IMR-90 (cell line): ENCODE results near the gene CA7. TPM values are rescaled to one million over a fixed set of nuclear protein-coding genes. Genes with fewer than 3 reads are reported as not detected.

ENCODE experiments used
- ATAC-seq: fragments of 200-7000 bp; cut with Tn5 transposase; 2 replicates; pipeline ENCODE4 v1.9.1; 2020; ENCODE audit warnings: low read depth, mild to moderate bottlenecking, moderate library complexity
- BruUV-seq: library from RNA; stranded (reverse); fragments of 400-500 nt; replicated peaks from 2 replicates; lab custom pipeline; 2021; lab: Mats Ljungman, UMichigan
- CTCF ChIA-PET: fragments of 300-600 bp; formaldehyde crosslinking; extraction: SDS; loops from one replicate; lab custom pipeline; 2021; ENCODE audit warnings: antibody characterized with exemption; lab: Yijun Ruan, JAX
- POLR2A ChIA-PET: fragments of 300-600 bp; sonication (Branson Sonifier 250); formaldehyde crosslinking; loops from one replicate; lab custom pipeline; 2022; ENCODE audit warnings: antibody characterized with exemption; ENCODE audit not compliant: unreplicated experiment; lab: Charles Lee
- DNase-seq: peaks from one replicate; pipeline ENCODE4 v3.0.0; 2013
- H2AFZ ChIP-seq: replicated peaks from 2 replicates; pipeline ENCODE3; 2013; ENCODE audit warnings: low read length, mild to moderate bottlenecking; ENCODE audit not compliant: poor library complexity
- H2AK5ac ChIP-seq: 2 replicates; pipeline ENCODE4 v1.6.1; 2013; ENCODE audit warnings: low read depth, low read length, inconsistent platforms
- H2AK9ac ChIP-seq: replicated peaks from 2 replicates; pipeline ENCODE3; 2013; ENCODE audit warnings: mild to moderate bottlenecking, low read depth, low read length, moderate library complexity; ENCODE audit not compliant: poor library complexity
- H2BK120ac ChIP-seq: 2 replicates; pipeline ENCODE4 v1.6.1; 2013; ENCODE audit warnings: low read depth, low read length, inconsistent platforms
- H2BK15ac ChIP-seq: 3 replicates; pipeline ENCODE4 v1.6.1; 2013; ENCODE audit warnings: low read depth, low read length, inconsistent platforms
- H2BK20ac ChIP-seq: 2 replicates; pipeline ENCODE4 v1.6.1; 2013; ENCODE audit warnings: low read depth, mild to moderate bottlenecking, inconsistent platforms, low read length, moderate library complexity
- H2BK5ac ChIP-seq: 2 replicates; pipeline ENCODE4 v1.6.1; 2013; ENCODE audit warnings: mild to moderate bottlenecking, low read depth, low read length, inconsistent platforms; ENCODE audit not compliant: poor library complexity, severe bottlenecking
- H3K14ac ChIP-seq: replicated peaks from 2 replicates; pipeline ENCODE4 v1.6.1; 2013; ENCODE audit warnings: low read depth, low read length, inconsistent platforms
- H3K18ac ChIP-seq: 2 replicates; pipeline ENCODE4 v1.6.1; 2013; ENCODE audit warnings: low read depth, low read length, control low read depth
- H3K23ac ChIP-seq: 2 replicates; pipeline ENCODE4 v1.6.1; 2013; ENCODE audit warnings: low read depth, low read length, inconsistent platforms
- H3K27ac ChIP-seq: 2 replicates; pipeline ENCODE4 v1.5.1; 2013; ENCODE audit warnings: mild to moderate bottlenecking, control low read depth, low read length; ENCODE audit not compliant: insufficient read depth
- H3K27me3 ChIP-seq: 2 replicates; pipeline ENCODE4 v1.6.1; 2013; ENCODE audit warnings: low read length; ENCODE audit not compliant: control insufficient read depth, insufficient read depth
- H3K36me3 ChIP-seq: 2 replicates; pipeline ENCODE4 v1.6.1; 2013; ENCODE audit warnings: low read length, mixed read lengths; ENCODE audit not compliant: control insufficient read depth, insufficient read depth
- H3K4ac ChIP-seq: 2 replicates; pipeline ENCODE4 v1.6.1; 2013; ENCODE audit warnings: low read depth, low read length, inconsistent platforms
- H3K4me1 ChIP-seq: 2 replicates; pipeline ENCODE4 v1.6.1; 2013; ENCODE audit warnings: low read length, mixed read lengths; ENCODE audit not compliant: control insufficient read depth, insufficient read depth
- H3K4me2 ChIP-seq: 2 replicates; pipeline ENCODE4 v1.6.1; 2013; ENCODE audit warnings: low read depth, mild to moderate bottlenecking, control low read depth, low read length, moderate library complexity
- H3K4me3 ChIP-seq: 2 replicates; pipeline ENCODE4 v1.5.1; 2013; ENCODE audit warnings: low read depth, mild to moderate bottlenecking, control low read depth, low read length, moderate library complexity; ENCODE audit not compliant: insufficient read depth
- H3K56ac ChIP-seq: 2 replicates; pipeline ENCODE4 v1.6.1; 2013; ENCODE audit warnings: low read length, inconsistent platforms; ENCODE audit not compliant: insufficient read depth; ENCODE audit errors: extremely low read depth
- H3K79me1 ChIP-seq, 2 experiments: 2 replicates each; pipeline ENCODE4 v1.6.1; 2013; ENCODE audit warnings: low read length in 2 of 2, inconsistent platforms in 1 of 2, low read depth in 1 of 2
- H3K9ac ChIP-seq: 2 replicates; pipeline ENCODE4 v1.6.1; 2013; ENCODE audit warnings: low read depth, low read length, control low read depth
- H3K9me1 ChIP-seq: 2 replicates; pipeline ENCODE4 v1.6.1; 2013; ENCODE audit warnings: low read length, inconsistent platforms; ENCODE audit not compliant: insufficient read depth
- H3K9me3 ChIP-seq: 2 replicates; pipeline ENCODE4 v1.6.1; 2013; ENCODE audit warnings: low read length; ENCODE audit not compliant: control insufficient read depth, insufficient read depth
- H4K20me1 ChIP-seq: 2 replicates; pipeline ENCODE4 v1.6.1; 2013; ENCODE audit warnings: low read length, inconsistent platforms; ENCODE audit not compliant: insufficient read depth
- H4K5ac ChIP-seq: 2 replicates; pipeline ENCODE4 v1.6.1; 2013; ENCODE audit warnings: mild to moderate bottlenecking, low read depth, low read length, control low read depth
- H4K8ac ChIP-seq, 2 experiments: 2 replicates each; pipeline ENCODE4 v1.6.1; 2013; ENCODE audit warnings: low read depth in 2 of 2, low read length in 2 of 2, control low read depth in 1 of 2, inconsistent platforms in 1 of 2
- H4K91ac ChIP-seq: 2 replicates; pipeline ENCODE4 v1.6.1; 2013; ENCODE audit warnings: low read depth, low read length, inconsistent platforms; ENCODE audit not compliant: insufficient read depth
- BHLHE40 ChIP-seq: fragments of 150-350 bp; IDR thresholded peaks from 2 replicates; pipeline ENCODE4 v1.6.1; 2016; ENCODE audit warnings: mild to moderate bottlenecking, low read depth, low read length
- CHD1 ChIP-seq: IDR thresholded peaks from 2 replicates; pipeline ENCODE4 v1.6.1; 2012; ENCODE audit warnings: low read depth, low read length, improper control_type of control experiment
- ELK1 ChIP-seq: fragments of 150-350 bp; IDR thresholded peaks from 2 replicates; pipeline ENCODE4 v1.6.1; 2016; ENCODE audit warnings: low read depth, mild to moderate bottlenecking, low read length, moderate library complexity, borderline replicate concordance
- FOS ChIP-seq: fragments of 150-350 bp; IDR thresholded peaks from 2 replicates; pipeline ENCODE4 v1.6.1; 2016; ENCODE audit warnings: low read depth, low read length
- MAFK ChIP-seq: IDR thresholded peaks from 2 replicates; pipeline ENCODE4 v1.6.1; 2012; ENCODE audit warnings: low read depth, low read length, improper control_type of control experiment
- MAZ ChIP-seq: IDR thresholded peaks from 2 replicates; pipeline ENCODE4 v1.6.1; 2012; ENCODE audit warnings: low read depth, mild to moderate bottlenecking, low read length, improper control_type of control experiment, moderate library complexity, borderline replicate concordance
- MXI1 ChIP-seq: IDR thresholded peaks from 2 replicates; pipeline ENCODE4 v1.6.1; 2012; ENCODE audit warnings: low read depth, mild to moderate bottlenecking, low read length, moderate library complexity, borderline replicate concordance
- POLR2A ChIP-seq: IDR thresholded peaks from 2 replicates; pipeline ENCODE4 v1.6.1; 2012; ENCODE audit warnings: mild to moderate bottlenecking, low read depth, low read length
- RAD21 ChIP-seq: IDR thresholded peaks from 2 replicates; pipeline ENCODE4 v1.6.1; 2012; ENCODE audit warnings: low read length, improper control_type of control experiment
- RCOR1 ChIP-seq: IDR thresholded peaks from 2 replicates; pipeline ENCODE4 v1.6.1; 2012; ENCODE audit warnings: mild to moderate bottlenecking, low read length, improper control_type of control experiment; ENCODE audit not compliant: insufficient replicate concordance
- RFX5 ChIP-seq: IDR thresholded peaks from 2 replicates; pipeline ENCODE4 v1.8.0; 2012; ENCODE audit warnings: low read depth, mild to moderate bottlenecking, low read length, moderate library complexity
- SMC3 ChIP-seq: fragments of 150-350 bp; IDR thresholded peaks from 2 replicates; pipeline ENCODE4 v1.6.1; 2016; ENCODE audit warnings: low read depth, mild to moderate bottlenecking, antibody characterized with exemption, low read length, moderate library complexity
- WGBS, 2 experiments: methylation state at CpG; one replicate each; pipeline versions ENCODE4 v1.1.5 to v1.1.7; 2013; ENCODE audit warnings: missing lambda C conversion rate in 2 of 2; ENCODE audit not compliant: insufficient read length in 1 of 2; ENCODE audit errors: extremely low coverage in 2 of 2; 5-methylcytosine and 5-hydroxymethylcytosine counted together
- dilution Hi-C: fragments of 300-500 bp; cut with HindIII; formaldehyde crosslinking; loops from one replicate; pipeline ENCODE4 v1.14.3; 2018; ENCODE audit warnings: low sequenced_read_pairs; ENCODE audit not compliant: unreplicated experiment
- in situ Hi-C: fragments of 300-500 bp; cut with MboI; formaldehyde crosslinking; loops from 3 replicates; pipeline ENCODE4 v1.14.3; 2019; ENCODE audit warnings: low sequenced_read_pairs, inconsistent platforms, mixed read lengths
- intact Hi-C: fragments of 100-400 bp; cut with micrococcal nuclease; formaldehyde crosslinking; loops from 2 replicates; pipeline ENCODE4 v1.10.0; 2022
- polyA plus RNA-seq, 3 experiments: library from polyadenylated mRNA; depleted of rRNA; stranded (reverse); fragments of >200 nt; gene quantifications; 2 replicates each; pipeline ENCODE4 v1.2.3, GENCODE V29; 2012; ENCODE audit warnings: low replicate concordance in 1 of 3
- total RNA-seq: library from RNA; depleted of rRNA; stranded (reverse); fragments of >200 nt; gene quantifications from 2 replicates; pipeline ENCODE4 v1.2.3, GENCODE V29; 2012
- TF ChIP-seq, protein P1 (sequence below): fragments of 150-350 bp; IDR thresholded peaks from 2 replicates; pipeline ENCODE4 v1.6.1; 2017; ENCODE audit warnings: mild to moderate bottlenecking, antibody characterized with exemption, low read length, low read depth

Gene CA7
- total and polyA plus RNA-seq, 2 of the 4 experiments (the other 2 are of a cell fraction): not detected

- Histone ChIP-seq H2BK5ac (no peak overlapping the region), H2BK15ac (no peak overlapping the region), H3K4me3 (no peak overlapping the region), H3K27me3 (peaks cover 55% of the 10 kb centered on the region), H4K5ac (no peak overlapping the region), H3K9ac (no peak overlapping the region), H2AFZ (no peak overlapping the region), H3K9me3 (no peaks in the 10 kb centered on the region), H4K20me1 (no peaks in the 10 kb centered on the region), H4K91ac (no peak overlapping the region), H3K14ac (no peak overlapping the region), H3K9me1 (0 out of 2 replicates have a peak, but pooled peaks cover 3% of the 10 kb centered on the region), H3K23ac (no peak overlapping the region), H2AK5ac (no peak overlapping the region), H3K18ac (no peak overlapping the region), H4K8ac (no peak overlapping the region), H2AK9ac (no peak overlapping the region), H2BK120ac (no peak overlapping the region), H3K27ac (no peak overlapping the region), H3K4ac (no peak overlapping the region), H3K4me2 (no peak overlapping the region), H3K79me1 (no peaks in the 10 kb centered on the region), H2BK20ac (no peak overlapping the region), H3K56ac (no peak overlapping the region), H3K4me1 (no peaks in the 10 kb centered on the region; the same call in 1 of the 2 replicates), H3K36me3 (no peaks in the 10 kb centered on the region)
- ChIA-PET CTCF (interaction anchor here (3.0 kb wide), 1 partner anchor 10 kb away, joined by 13 read pairs; the partner anchor contains the start of gene NAE1), POLR2A (no interaction called here)
- intact Hi-C loops (no loop called here), dilution Hi-C loops (no loop called here), in situ Hi-C loops (no loop called here)
- ATAC-seq (no peak), DNase-seq (no peak)
- no TSS peak for BruUV-seq
- no CpG with 5 or more reads among the region's 3 CpGs for WGBS, 2 experiments
- TF ChIP-seq MXI1 (no peak), BHLHE40 (no peak), RFX5 (no peak), RAD21 (no peak), RCOR1 (no peak), MAFK (no peak), MAZ (no peak), ELK1 (no peak), POLR2A (no peak), FOS (no peak), CHD1 (no peak), SMC3 (no peak)
- TF ChIP-seq, protein P1, sequence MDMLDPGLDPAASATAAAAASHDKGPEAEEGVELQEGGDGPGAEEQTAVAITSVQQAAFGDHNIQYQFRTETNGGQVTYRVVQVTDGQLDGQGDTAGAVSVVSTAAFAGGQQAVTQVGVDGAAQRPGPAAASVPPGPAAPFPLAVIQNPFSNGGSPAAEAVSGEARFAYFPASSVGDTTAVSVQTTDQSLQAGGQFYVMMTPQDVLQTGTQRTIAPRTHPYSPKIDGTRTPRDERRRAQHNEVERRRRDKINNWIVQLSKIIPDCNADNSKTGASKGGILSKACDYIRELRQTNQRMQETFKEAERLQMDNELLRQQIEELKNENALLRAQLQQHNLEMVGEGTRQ: no peak
Observed at GRCh38 chr16:66840883-66841282, 3.3 kb upstream of the CA7 start.
